ENCODE data around the gene SH2D5. TPM values are rescaled to one million over a fixed set of nuclear protein-coding genes. Genes with fewer than 3 reads are reported as not detected.

Gene SH2D5
- total RNA-seq, 1 experiment from 2014 or later: 3.5 TPM

DNA sequence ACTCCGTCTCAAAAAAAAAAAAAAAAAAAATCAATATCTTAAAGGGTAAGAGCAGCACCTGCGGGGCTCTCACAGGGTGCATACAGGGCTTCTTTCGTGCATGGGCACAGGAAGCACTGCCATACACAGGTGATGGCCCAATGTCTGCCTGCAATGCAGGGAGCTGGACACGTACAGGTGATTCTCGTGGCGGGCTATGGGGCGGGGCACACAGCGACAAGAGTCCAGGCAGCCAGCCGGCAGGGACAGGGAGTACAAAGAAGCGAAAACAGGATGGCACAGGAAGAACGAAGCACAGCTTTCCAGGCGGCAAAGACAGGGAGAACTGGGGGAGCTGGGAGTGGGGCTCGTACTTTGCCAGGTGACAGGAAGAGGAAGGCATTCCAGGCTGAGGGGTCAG is 16.3 kb downstream of the SH2D5 start:
- H3K4me3 Mint-ChIP-seq (ENCODE audit: unreplicated experiment): peak overlapping the region; percentile 60
- no peak overlapping the region for H3K4me3 ChIP-seq (ENCODE audit: low read depth, low read length)
- CTCF ChIA-PET: interaction anchor here (0.7 kb wide), 1 partner anchor 19 kb away, joined by 5 read pairs; no protein-coding TSS in a partner anchor
- H3K4me1 Mint-ChIP-seq (ENCODE audit: low read depth, unreplicated experiment): peaks cover 6% of the 10 kb centered on the region
- H3K27me3 Mint-ChIP-seq (ENCODE audit: insufficient read depth, unreplicated experiment): peaks cover 3% of the 10 kb centered on the region
- no TSS peak for BruUV-seq (replicated peaks)
- H3K27ac Mint-ChIP-seq (ENCODE audit: unreplicated experiment): no peak overlapping the region
- H3K9me3 ChIP-seq: no peaks in the 10 kb centered on the region
- intact Hi-C loops (cut with micrococcal nuclease; ENCODE audit: unreplicated experiment): no loop called here
- H3K27me3 ChIP-seq (replicated peaks; ENCODE audit: control insufficient read depth, insufficient read depth, low read length): no peaks in the 10 kb centered on the region
- no peak for DNase-seq
- TF ChIP-seq, protein P1, sequence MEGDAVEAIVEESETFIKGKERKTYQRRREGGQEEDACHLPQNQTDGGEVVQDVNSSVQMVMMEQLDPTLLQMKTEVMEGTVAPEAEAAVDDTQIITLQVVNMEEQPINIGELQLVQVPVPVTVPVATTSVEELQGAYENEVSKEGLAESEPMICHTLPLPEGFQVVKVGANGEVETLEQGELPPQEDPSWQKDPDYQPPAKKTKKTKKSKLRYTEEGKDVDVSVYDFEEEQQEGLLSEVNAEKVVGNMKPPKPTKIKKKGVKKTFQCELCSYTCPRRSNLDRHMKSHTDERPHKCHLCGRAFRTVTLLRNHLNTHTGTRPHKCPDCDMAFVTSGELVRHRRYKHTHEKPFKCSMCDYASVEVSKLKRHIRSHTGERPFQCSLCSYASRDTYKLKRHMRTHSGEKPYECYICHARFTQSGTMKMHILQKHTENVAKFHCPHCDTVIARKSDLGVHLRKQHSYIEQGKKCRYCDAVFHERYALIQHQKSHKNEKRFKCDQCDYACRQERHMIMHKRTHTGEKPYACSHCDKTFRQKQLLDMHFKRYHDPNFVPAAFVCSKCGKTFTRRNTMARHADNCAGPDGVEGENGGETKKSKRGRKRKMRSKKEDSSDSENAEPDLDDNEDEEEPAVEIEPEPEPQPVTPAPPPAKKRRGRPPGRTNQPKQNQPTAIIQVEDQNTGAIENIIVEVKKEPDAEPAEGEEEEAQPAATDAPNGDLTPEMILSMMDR (IDR thresholded peaks at IDR 0.05; ENCODE audit: insufficient read depth in 1 of 2, low read depth in 1 of 2, low read length in 1 of 2, severe bottlenecking in 1 of 2, unreplicated experiment in 1 of 2): no peak
- POLR2A ChIA-PET: interaction anchor here (0.7 kb wide), 1 partner anchor 834 kb away, joined by 7 read pairs; no protein-coding TSS in a partner anchor
- no peaks in the 10 kb centered on the region for H3K36me3 Mint-ChIP-seq (ENCODE audit: insufficient read depth, unreplicated experiment)
- no peaks in the 10 kb centered on the region for H3K9me3 Mint-ChIP-seq (ENCODE audit: unreplicated experiment)
- no peaks in the 10 kb centered on the region for H3K36me3 ChIP-seq (ENCODE audit: control insufficient read depth, insufficient read depth, low read length)
- H3K4me1 ChIP-seq: peaks cover 11% of the 10 kb centered on the region

DNA sequence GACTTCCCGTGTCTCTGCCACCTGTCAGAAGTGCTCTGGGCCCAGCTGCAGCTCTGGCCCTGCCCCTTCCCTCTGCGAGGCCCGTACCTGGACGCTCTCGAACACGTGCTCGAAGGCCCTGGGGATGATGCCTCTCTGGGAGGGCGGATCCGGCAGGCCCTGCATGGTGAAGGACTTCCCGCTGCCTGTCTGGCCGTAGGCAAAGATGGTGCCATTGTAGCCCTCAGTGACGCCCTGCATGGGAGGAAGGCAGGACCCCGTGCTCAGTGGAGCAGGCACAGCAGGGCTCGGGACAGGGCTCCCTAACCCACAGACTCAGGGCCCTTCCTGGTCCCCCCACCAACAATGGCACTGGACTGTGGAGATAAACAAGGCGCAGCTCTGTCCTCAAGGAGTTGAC is 17.1 kb downstream of the SH2D5 start:
- CTCF ChIA-PET: interaction anchor here (0.7 kb wide), 1 partner anchor 20 kb away, joined by 5 read pairs; no protein-coding TSS in a partner anchor
- intact Hi-C loops (cut with micrococcal nuclease; ENCODE audit: unreplicated experiment): no loop called here
- no TSS peak for BruUV-seq (replicated peaks)
- TF ChIP-seq, protein P1 (IDR thresholded peaks at IDR 0.05; ENCODE audit: insufficient read depth in 1 of 2, low read depth in 1 of 2, low read length in 1 of 2, severe bottlenecking in 1 of 2, unreplicated experiment in 1 of 2): no peak
- no peaks in the 10 kb centered on the region for H3K9me3 Mint-ChIP-seq (ENCODE audit: unreplicated experiment)
- Histone ChIP-seq H3K9me3 (no peaks in the 10 kb centered on the region), H3K36me3 (ENCODE audit: control insufficient read depth, insufficient read depth, low read length) (no peaks in the 10 kb centered on the region), H3K4me3 (ENCODE audit: low read depth, low read length) (no peak overlapping the region), H3K4me1 (peaks cover 11% of the 10 kb centered on the region), H3K27me3 (replicated peaks; ENCODE audit: control insufficient read depth, insufficient read depth, low read length) (no peaks in the 10 kb centered on the region)
- POLR2A ChIA-PET: interaction anchor here (0.7 kb wide), 1 partner anchor 834 kb away, joined by 7 read pairs; no protein-coding TSS in a partner anchor
- peaks cover 6% of the 10 kb centered on the region for H3K4me1 Mint-ChIP-seq (ENCODE audit: low read depth, unreplicated experiment)
- H3K36me3 Mint-ChIP-seq (ENCODE audit: insufficient read depth, unreplicated experiment): no peaks in the 10 kb centered on the region
- DNase-seq: no peak
- no peak overlapping the region for H3K27ac Mint-ChIP-seq (ENCODE audit: unreplicated experiment)
- H3K27me3 Mint-ChIP-seq (ENCODE audit: insufficient read depth, unreplicated experiment): peaks cover 3% of the 10 kb centered on the region
- no peak overlapping the region for H3K4me3 Mint-ChIP-seq (ENCODE audit: unreplicated experiment)

DNA sequence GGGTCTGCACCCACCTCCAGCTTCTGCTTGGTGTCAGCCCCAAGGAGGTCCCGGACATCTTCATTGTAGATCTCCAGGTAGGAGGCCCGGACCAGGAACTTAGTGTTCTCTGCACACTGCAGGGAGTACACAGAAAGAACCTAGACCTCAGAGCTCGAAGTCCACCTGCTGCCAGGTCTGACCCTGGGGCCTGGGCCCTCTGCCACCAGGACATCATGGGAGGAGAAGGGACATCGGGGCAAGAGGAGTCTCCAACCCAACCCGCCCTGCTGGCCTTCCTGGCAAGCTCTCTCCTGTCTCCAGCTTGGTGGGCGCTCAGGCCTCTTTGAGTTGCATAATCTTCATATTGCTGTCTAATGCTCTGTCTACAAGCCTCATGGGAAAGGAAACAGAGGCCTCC is 19.1 kb downstream of the SH2D5 start:
- Histone ChIP-seq H3K9me3 (no peaks in the 10 kb centered on the region), H3K36me3 (ENCODE audit: control insufficient read depth, insufficient read depth, low read length) (no peaks in the 10 kb centered on the region), H3K4me3 (ENCODE audit: low read depth, low read length) (no peak overlapping the region), H3K4me1 (peaks cover 10% of the 10 kb centered on the region), H3K27me3 (replicated peaks; ENCODE audit: control insufficient read depth, insufficient read depth, low read length) (no peaks in the 10 kb centered on the region)
- intact Hi-C loops (cut with micrococcal nuclease; ENCODE audit: unreplicated experiment): no loop called here
- H3K27me3 Mint-ChIP-seq (ENCODE audit: insufficient read depth, unreplicated experiment): no peaks in the 10 kb centered on the region
- no peak overlapping the region for H3K27ac Mint-ChIP-seq (ENCODE audit: unreplicated experiment)
- no peak for DNase-seq
- H3K4me3 Mint-ChIP-seq (ENCODE audit: unreplicated experiment): no peak overlapping the region
- no TSS peak for BruUV-seq (replicated peaks)
- TF ChIP-seq, protein P1 (IDR thresholded peaks at IDR 0.05; ENCODE audit: insufficient read depth in 1 of 2, low read depth in 1 of 2, low read length in 1 of 2, severe bottlenecking in 1 of 2, unreplicated experiment in 1 of 2): no peak
- peaks cover 6% of the 10 kb centered on the region for H3K4me1 Mint-ChIP-seq (ENCODE audit: low read depth, unreplicated experiment)
- ChIA-PET CTCF (no interaction called here), POLR2A (no interaction called here)
- no peaks in the 10 kb centered on the region for H3K9me3 Mint-ChIP-seq (ENCODE audit: unreplicated experiment)
- H3K36me3 Mint-ChIP-seq (ENCODE audit: insufficient read depth, unreplicated experiment): no peaks in the 10 kb centered on the region

Data from Caco-2 (cell line).